H1 (cell line): ENCODE results near the gene WWC1. TPM values are rescaled to one million over a fixed set of nuclear protein-coding genes. Genes with fewer than 3 reads are reported as not detected.

Experiments used
- CTCF ChIA-PET: fragments of 300-600 bp; sonication (Branson Sonifier 250); formaldehyde crosslinking; loops from one replicate; lab custom pipeline; 2021; ENCODE audit not compliant: partially characterized antibody; lab: Charles Lee
- POLR2A ChIA-PET: fragments of 300-600 bp; sonication (Branson Sonifier 250); formaldehyde crosslinking; loops from one replicate; lab custom pipeline; 2021; ENCODE audit warnings: inconsistent platforms; ENCODE audit not compliant: partially characterized antibody; lab: Charles Lee
- DNase-seq, 2 experiments: peaks; one replicate each; pipeline versions ENCODE4 v3.0.0 to v3.0.0-alpha.2; 2010 to 2022; ENCODE audit warnings: low spot score in 2 of 2, low read depth in 1 of 2, mixed read lengths in 1 of 2
- FAIRE-seq: peaks from 2 replicates; lab custom pipeline; 2011; peaks lifted over from hg19 to GRCh38; lab: Jason Lieb, UNC
- H2AFZ ChIP-seq: 2 replicates; pipeline ENCODE4 v1.8.1; 2012; ENCODE audit warnings: low read length, inconsistent platforms
- H2AK5ac ChIP-seq: 2 replicates; pipeline ENCODE4 v1.6.1; 2013; ENCODE audit warnings: low read depth, low read length
- H2BK120ac ChIP-seq: replicated peaks from 2 replicates; pipeline ENCODE3; 2013; ENCODE audit warnings: low read depth, low read length, inconsistent platforms
- H2BK12ac ChIP-seq: 2 replicates; pipeline ENCODE4 v1.6.1; 2013; ENCODE audit warnings: low read depth, low read length
- H2BK15ac ChIP-seq: 2 replicates; pipeline ENCODE4 v1.6.1; 2013; ENCODE audit warnings: low read length
- H2BK20ac ChIP-seq: 2 replicates; pipeline ENCODE4 v1.6.1; 2013; ENCODE audit warnings: low read length
- H2BK5ac ChIP-seq: 2 replicates; pipeline ENCODE4 v1.6.1; 2013; ENCODE audit warnings: low read depth, low read length
- H3K14ac ChIP-seq: 2 replicates; pipeline ENCODE4 v1.6.1; 2013; ENCODE audit warnings: inconsistent platforms; ENCODE audit not compliant: insufficient read length
- H3K18ac ChIP-seq: 2 replicates; pipeline ENCODE4 v1.6.1; 2013; ENCODE audit warnings: low read length; ENCODE audit errors: extremely low read depth
- H3K23ac ChIP-seq: 2 replicates; pipeline ENCODE4 v1.6.1; 2013; ENCODE audit warnings: inconsistent platforms; ENCODE audit not compliant: insufficient read length
- H3K23me2 ChIP-seq: 2 replicates; pipeline ENCODE4 v1.6.1; 2013; ENCODE audit warnings: low read depth, low read length
- H3K27ac ChIP-seq: 2 replicates; pipeline ENCODE4 v1.6.1; 2011; ENCODE audit warnings: low read depth, low read length, inconsistent platforms
- H3K27me3 ChIP-seq, 4 experiments: replicated peaks in 1 of 4; 1 replicate in 1 of 4; 2 replicates in 3 of 4; pipeline versions ENCODE4 v1.6.1 to v1.8.1; 2011 to 2013; ENCODE audit warnings: low read length in 3 of 4, mild to moderate bottlenecking in 3 of 4, inconsistent platforms in 2 of 4, mixed read lengths in 2 of 4, moderate library complexity in 1 of 4; ENCODE audit not compliant: control insufficient read depth in 3 of 4, insufficient read depth in 3 of 4; ENCODE audit errors: extremely low read depth in 1 of 4
- H3K36me3 ChIP-seq, 4 experiments: 2 replicates each; pipeline versions ENCODE4 v1.6.1 to v1.8.1; 2011 to 2013; ENCODE audit warnings: mild to moderate bottlenecking in 4 of 4, low read length in 3 of 4, moderate library complexity in 2 of 4, control low read depth in 1 of 4, inconsistent platforms in 1 of 4; ENCODE audit not compliant: insufficient read depth in 4 of 4, control insufficient read depth in 2 of 4
- H3K4ac ChIP-seq: replicated peaks from 2 replicates; pipeline ENCODE3; 2013; ENCODE audit warnings: low read length, low read depth, mixed read lengths, inconsistent platforms; ENCODE audit not compliant: insufficient read length
- H3K4me1 ChIP-seq, 4 experiments: replicated peaks in 1 of 4; 1 replicate in 1 of 4; 2 replicates in 3 of 4; pipeline versions ENCODE4 v1.6.1 to v1.8.1; 2011 to 2013; ENCODE audit warnings: low read length in 3 of 4, inconsistent platforms in 2 of 4, mixed read lengths in 1 of 4; ENCODE audit not compliant: insufficient read depth in 4 of 4, control insufficient read depth in 3 of 4
- H3K4me2 ChIP-seq, 2 experiments: 2 replicates each; pipeline versions ENCODE4 v1.6.1 to v1.8.1; 2011 to 2013; ENCODE audit warnings: low read depth in 2 of 2, low read length in 2 of 2, control low read depth in 1 of 2, inconsistent platforms in 1 of 2, mild to moderate bottlenecking in 1 of 2; ENCODE audit not compliant: insufficient read depth in 1 of 2
- H3K4me3 ChIP-seq, 4 experiments: fragments of 200-600, 300-600 bp in 1 of 4; sonication (generic), shearing (Covaris generic), sonication (Bioruptor Twin) in 1 of 4; 2 replicates each; pipeline versions ENCODE4 v1.5.1 to v1.8.1; 2011 to 2016; ENCODE audit warnings: low read length in 4 of 4, low read depth in 3 of 4, control low read depth in 2 of 4, inconsistent platforms in 2 of 4, mild to moderate bottlenecking in 2 of 4, mixed read lengths in 1 of 4, moderate library complexity in 1 of 4; ENCODE audit not compliant: insufficient read depth in 2 of 4; ENCODE audit errors: extremely low read depth in 1 of 4
- H3K56ac ChIP-seq: replicated peaks from 2 replicates; pipeline ENCODE3; 2013; ENCODE audit warnings: low read depth, mild to moderate bottlenecking, mixed read lengths, low read length, inconsistent platforms; ENCODE audit not compliant: insufficient read length
- H3K79me1 ChIP-seq: 2 replicates; pipeline ENCODE4 v1.6.1; 2013; ENCODE audit warnings: low read depth, low read length, control low read depth
- H3K79me2 ChIP-seq, 2 experiments: 2 replicates each; pipeline versions ENCODE4 v1.6.1 to v1.8.1; 2012 to 2013; ENCODE audit warnings: low read length in 2 of 2, mild to moderate bottlenecking in 2 of 2, inconsistent platforms in 1 of 2; ENCODE audit not compliant: insufficient read depth in 2 of 2, control insufficient read depth in 1 of 2
- H3K9ac ChIP-seq, 4 experiments: replicated peaks in 1 of 4; 1 replicate in 1 of 4; 2 replicates in 3 of 4; pipeline versions ENCODE4 v1.6.1 to v1.8.1; 2011 to 2013; ENCODE audit warnings: low read depth in 3 of 4, low read length in 3 of 4, control low read depth in 2 of 4, mild to moderate bottlenecking in 2 of 4, moderate library complexity in 2 of 4, inconsistent platforms in 1 of 4; ENCODE audit errors: extremely low read depth in 1 of 4
- H3K9me3 ChIP-seq, 2 experiments: 2 replicates each; pipeline versions ENCODE4 v1.6.1 to v1.8.1; 2012 to 2013; ENCODE audit warnings: mild to moderate bottlenecking in 2 of 2, moderate library complexity in 2 of 2, control low read depth in 1 of 2, inconsistent platforms in 1 of 2, low read depth in 1 of 2, low read length in 1 of 2, mixed read lengths in 1 of 2; ENCODE audit not compliant: insufficient read depth in 2 of 2
- H4K20me1 ChIP-seq, 2 experiments: replicated peaks in 1 of 2; 2 replicates each; pipeline versions ENCODE3 to v1.8.1; 2011 to 2013; ENCODE audit warnings: inconsistent platforms in 2 of 2, low read length in 2 of 2, mild to moderate bottlenecking in 1 of 2; ENCODE audit not compliant: insufficient read depth in 2 of 2, control insufficient read depth in 1 of 2
- H4K5ac ChIP-seq: 2 replicates; pipeline ENCODE4 v1.6.1; 2013; ENCODE audit warnings: low read length, low read depth, mixed read lengths, inconsistent platforms; ENCODE audit not compliant: insufficient read length
- H4K8ac ChIP-seq: 2 replicates; pipeline ENCODE4 v1.8.0; 2013; ENCODE audit warnings: mild to moderate bottlenecking, moderate library complexity, low read length, inconsistent platforms; ENCODE audit not compliant: insufficient read depth; ENCODE audit errors: extremely low read depth
- H4K91ac ChIP-seq: replicated peaks from 2 replicates; pipeline ENCODE3; 2013; ENCODE audit warnings: low read length, mixed read lengths, inconsistent platforms; ENCODE audit not compliant: insufficient read length
- ATF2 ChIP-seq: IDR thresholded peaks from 2 replicates; pipeline ENCODE4 v1.6.1; 2012; ENCODE audit warnings: low read length, inconsistent platforms
- ATF3 ChIP-seq: IDR thresholded peaks from 2 replicates; pipeline ENCODE4 v1.6.1; 2011; ENCODE audit warnings: low read depth, mild to moderate bottlenecking, low read length; ENCODE audit not compliant: insufficient read depth
- BCL11A ChIP-seq, 2 experiments: IDR thresholded peaks; one replicate each; pipeline ENCODE4 v1.6.1; 2011; ENCODE audit warnings: low read depth in 2 of 2, low read length in 2 of 2, mild to moderate bottlenecking in 2 of 2
- EGR1 ChIP-seq: IDR thresholded peaks from 2 replicates; pipeline ENCODE4 v1.6.1; 2011; ENCODE audit warnings: low read depth, low read length, borderline replicate concordance
- KDM1A ChIP-seq: fragments of 200-600, 300-600 bp; sonication (generic); IDR thresholded peaks from 2 replicates; pipeline ENCODE4 v1.7.1; 2016; ENCODE audit warnings: mild to moderate bottlenecking, low read length, borderline replicate concordance
- MAX ChIP-seq: IDR thresholded peaks from 2 replicates; pipeline ENCODE4 v1.6.1; 2012; ENCODE audit warnings: inconsistent platforms
- NRF1 ChIP-seq: IDR thresholded peaks from 2 replicates; pipeline ENCODE4 v1.6.1; 2011; ENCODE audit warnings: mild to moderate bottlenecking, low read depth, low read length, improper control_type of control experiment
- PHF8 ChIP-seq: fragments of 200-600 bp; sonication (generic); conservative IDR thresholded peaks from 2 replicates; pipeline ENCODE4 v1.7.1; 2012; ENCODE audit warnings: low read depth, mild to moderate bottlenecking, inconsistent platforms, low read length, moderate library complexity
- POU5F1 ChIP-seq: IDR thresholded peaks from 2 replicates; pipeline ENCODE4 v1.6.1; 2011; ENCODE audit warnings: low read depth, mild to moderate bottlenecking, low read length, moderate library complexity
- RBBP5 ChIP-seq: IDR thresholded peaks from 2 replicates; pipeline ENCODE4 v1.7.1; 2012; ENCODE audit warnings: low read depth, mild to moderate bottlenecking, inconsistent platforms, low read length, moderate library complexity, borderline replicate concordance
- SAP30 ChIP-seq: fragments of 300-600 bp; sonication (generic); IDR thresholded peaks from 2 replicates; pipeline ENCODE4 v1.7.1; 2012; ENCODE audit warnings: low read length, moderate library complexity, mild to moderate bottlenecking, inconsistent platforms; ENCODE audit not compliant: insufficient read depth, insufficient replicate concordance
- SP2 ChIP-seq: IDR thresholded peaks from 2 replicates; pipeline ENCODE4 v1.6.1; 2012; ENCODE audit warnings: mild to moderate bottlenecking, low read length, inconsistent platforms
- WGBS, 2 experiments: shearing (Covaris generic) in 1 of 2; methylation state at CpG; one replicate each; pipeline versions ENCODE4 v1.1.6 to v1.1.7; 2013 to 2015; ENCODE audit warnings: low lambda C conversion rate in 2 of 2, mixed read lengths in 2 of 2, inconsistent platforms in 1 of 2, low coverage in 1 of 2, missing lambda C conversion rate in 1 of 2; ENCODE audit not compliant: insufficient replicate concordance in 2 of 2, insufficient coverage in 1 of 2, insufficient read length in 1 of 2; ENCODE audit errors: extremely low coverage in 1 of 2, missing lambda C conversion rate in 1 of 2; 5-methylcytosine and 5-hydroxymethylcytosine counted together
- polyA plus RNA-seq, 7 experiments: library from polyadenylated mRNA; depleted of rRNA in 3 of 7; stranded (reverse) in 5 of 7; unstranded in 2 of 7; fragments of >200 nt in 5 of 7; fragments of 200-250 nt in 2 of 7; gene quantifications; 1 replicate in 5 of 7; 2 replicates in 1 of 7; 4 replicates in 1 of 7; pipeline versions ENCODE4 v1.2.1 to v1.2.3, GENCODE V29; 2011 to 2013; ENCODE audit warnings: missing spikeins in 2 of 7, mixed read lengths in 2 of 7
- total RNA-seq: library from RNA; stranded (reverse); fragmentation: NEBNext Ultra II Directional; extraction: Animal tissue kit (Norgen Biotek cat#: 25700); gene quantifications from 2 replicates; pipeline ENCODE4 v1.2.1, GENCODE V29; 2021

WWC1 gene
- total and polyA plus RNA-seq, 2 of the 8 experiments (the other 6 are each of a cell fraction or from before 2014, with no cell fraction given) = 16.4 to 41.1 TPM

- Histone ChIP-seq H3K79me1 (no peaks in the 10 kb centered on the region), H2BK15ac (no peak overlapping the region)
- CTCF ChIA-PET = interaction anchor here (1.8 kb wide), 1 partner anchor 8 kb away, joined by 6 read pairs; no protein-coding TSS in a partner anchor
- TF ChIP-seq ATF2 (no peak), POU5F1 (no peak), RBBP5 (no peak), EGR1 (no peak), KDM1A (no peak), PHF8 (no peak), SP2 (no peak), NRF1 (no peak), SAP30 (no peak), ATF3 (no peak), BCL11A (IDR thresholded peaks at IDR 0.05; ENCODE audit: low read depth in 2 of 2, low read length in 2 of 2) (no peak), MAX (no peak)
These were observed 160.1 kb downstream of the WWC1 start for GRCh38 chr5:168451565-168451964.

More at GRCh38 chr5:168451565-168451964, 160.1 kb downstream of the WWC1 start:
- Histone ChIP-seq H4K8ac (no peak overlapping the region), H4K5ac (no peak overlapping the region), H3K4me1 (no peaks in the 10 kb centered on the region; a peak in 1 of 7 replicates), H3K9me3 (no peaks in the 10 kb centered on the region), H2AFZ (no peak overlapping the region), H4K20me1 (no peaks in the 10 kb centered on the region), H2BK20ac (no peak overlapping the region), H3K4me2 (no peak overlapping the region), H2BK5ac (no peak overlapping the region), H3K36me3 (peaks cover 2 to 22% (median 13%) of the 10 kb centered on the region in 4 experiments; a peak in 6 of 8 replicates), H4K91ac (no peak overlapping the region), H3K23me2 (no peaks in the 10 kb centered on the region), H3K9ac (no peak overlapping the region), H3K14ac (no peak overlapping the region), H3K27ac (no peak overlapping the region), H2BK120ac (no peak overlapping the region), H2BK12ac (no peak overlapping the region), H2AK5ac (no peak overlapping the region), H3K79me2 (no peaks in the 10 kb centered on the region), H3K23ac (no peak overlapping the region), H3K56ac (no peak overlapping the region), H3K27me3 (no peaks in the 10 kb centered on the region), H3K4me3 (no peak overlapping the region), H3K18ac (no peak overlapping the region), H3K4ac (no peak overlapping the region)
- DNase-seq (no peak), FAIRE-seq (no peak)
- 96% methylated on average over 3 of the region's 3 CpGs; no CpG with 5 or more reads in 1 of the 2 experiments for WGBS, 2 experiments
- POLR2A ChIA-PET = no interaction called here
